Natural killer cell (primary cell): ENCODE data around the gene ZNF766. TPM values are rescaled to one million over a fixed set of nuclear protein-coding genes. Genes with fewer than 3 reads are reported as not detected.
A peak's percentile ranks its signal among the peaks of the same experiment; 100 is the strongest.
"Not testable (repeated sequence)": the region's sequence is repeated elsewhere in the genome, so short reads cannot be mapped to it uniquely, and the experiment has no call there.

ENCODE experiments used
- ATAC-seq, 3 donors: fragments of 150-1000 bp in 2 of 3; fragments of 200-7000 bp in 1 of 3; cut with Tn5 transposase; 1 replicate in 1 of 3; 2 replicates in 2 of 3; pipeline ENCODE4 v1.10.0; 2021; ENCODE audit warnings: mild to moderate bottlenecking in 2 of 3, moderate library complexity in 2 of 3
- DNase-seq, 2 donors: peaks; one replicate each; pipeline versions ENCODE4 v3.0.0 to v3.0.0-alpha.2; 2013 to 2021; ENCODE audit warnings: mixed read lengths in 1 of 2
- H3K27ac ChIP-seq: one replicate; pipeline ENCODE4 v1.5.1; 2013; ENCODE audit warnings: mild to moderate bottlenecking, low read length
- H3K27me3 ChIP-seq: one replicate; pipeline ENCODE4 v1.6.1; 2013; ENCODE audit warnings: low read length; ENCODE audit not compliant: control insufficient read depth, insufficient read depth
- H3K36me3 ChIP-seq: one replicate; pipeline ENCODE4 v1.6.1; 2013; ENCODE audit warnings: low read length; ENCODE audit not compliant: control insufficient read depth, insufficient read depth
- H3K4me1 ChIP-seq: one replicate; pipeline ENCODE4 v1.6.1; 2013; ENCODE audit warnings: low read length; ENCODE audit not compliant: control insufficient read depth, insufficient read depth
- H3K4me3 ChIP-seq: one replicate; pipeline ENCODE4 v1.5.1; 2013; ENCODE audit warnings: low read length
- H3K9me3 ChIP-seq: one replicate; pipeline ENCODE4 v1.6.1; 2013; ENCODE audit warnings: low read length; ENCODE audit not compliant: control insufficient read depth, insufficient read depth
- H3K27ac Mint-ChIP-seq, 2 donors: one replicate each; pipeline ENCODE4 v1.8.0; 2022; ENCODE audit warnings: mild to moderate bottlenecking in 2 of 2, mixed read lengths in 2 of 2, moderate library complexity in 1 of 2
- H3K27me3 Mint-ChIP-seq, 2 donors: one replicate each; pipeline ENCODE4 v1.8.0; 2022; ENCODE audit warnings: low read depth in 2 of 2, mixed read lengths in 2 of 2
- H3K36me3 Mint-ChIP-seq: one replicate; pipeline ENCODE4 v1.8.0; 2022; ENCODE audit warnings: mixed read lengths
- H3K4me1 Mint-ChIP-seq, 2 donors: one replicate each; pipeline ENCODE4 v1.8.0; 2022; ENCODE audit warnings: mixed read lengths in 2 of 2
- H3K4me3 Mint-ChIP-seq: one replicate; pipeline ENCODE4 v1.8.0; 2022; ENCODE audit warnings: mild to moderate bottlenecking, moderate library complexity, mixed read lengths
- H3K9me3 Mint-ChIP-seq, 2 donors: one replicate each; pipeline ENCODE4 v1.8.0; 2022; ENCODE audit warnings: mixed read lengths in 2 of 2
- CTCF ChIP-seq: fragments of 200-600 bp; IDR thresholded peaks from one replicate; pipeline ENCODE4 v1.8.0; 2022; ENCODE audit warnings: antibody characterized with exemption
- WGBS: methylation state at CpG from one replicate; pipeline ENCODE4 v1.1.7; 2013; ENCODE audit warnings: missing lambda C conversion rate; ENCODE audit not compliant: insufficient coverage; 5-methylcytosine and 5-hydroxymethylcytosine counted together
- intact Hi-C: fragments of 100-400 bp; cut with micrococcal nuclease; formaldehyde crosslinking; loops from one replicate; pipeline ENCODE4 v1.14.2; 2022
- total RNA-seq, 4 donors: library from RNA; stranded (reverse); fragments of 120-200 nt in 1 of 4; gene quantifications; one replicate each; pipeline versions ENCODE4 v1.2.3 to v1.2.4, GENCODE V29; 2013 to 2022

Gene ZNF766
- total RNA-seq, 3 donors from 2014 or later (not counting 1 experiment from before 2014, with no cell fraction given) = 29.4 to 36.9 (median 32.9) TPM

DNA sequence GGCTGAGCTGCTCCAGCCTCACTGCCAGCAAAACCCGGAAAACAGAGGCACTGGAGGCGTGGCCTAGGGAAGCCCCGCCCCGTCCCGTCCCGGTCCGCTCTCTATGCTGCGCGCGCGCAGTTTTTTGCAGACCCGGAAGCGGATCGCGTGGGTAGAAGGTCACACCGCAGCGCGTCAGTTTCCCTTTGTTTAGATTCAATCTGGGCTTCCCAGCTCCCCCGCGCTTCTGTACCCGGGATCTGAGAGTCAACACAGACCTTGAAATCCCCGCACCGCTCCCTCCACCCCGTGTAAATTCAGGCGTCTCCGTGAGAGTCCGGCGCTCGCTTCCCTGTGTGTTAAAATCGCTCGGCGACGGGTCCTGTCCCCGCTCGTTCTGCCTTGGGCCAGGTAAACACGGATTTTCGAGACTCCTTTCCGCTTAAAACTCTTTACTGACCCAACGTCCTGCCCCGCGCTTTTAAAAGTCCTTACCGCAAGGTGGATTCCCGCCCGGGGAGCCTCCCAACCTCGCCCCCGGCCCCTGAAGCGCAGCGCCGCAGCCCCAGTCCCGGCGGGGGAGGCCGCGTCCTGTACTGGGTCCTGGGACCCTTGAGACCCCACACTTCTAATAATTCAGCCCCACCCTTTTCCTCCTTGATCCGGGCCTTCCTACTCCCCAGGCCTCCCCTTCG is 66.9 kb downstream of the ZNF766 start, which contains the start of gene ZNF610:
Gene ZNF610, plus strand, starts transcription at position 127 of the 674 bp plus-strand sequence. CDS start 12,930 bp downstream, outside the sequence.
- peak within 1 kb of the TSS; percentile 95 for H3K4me3 Mint-ChIP-seq
- H3K27me3 Mint-ChIP-seq = no peaks in the 10 kb centered on the region
- H3K27ac Mint-ChIP-seq = peak within 1 kb of the TSS; percentile 89 to 92
- Histone ChIP-seq H3K4me3 (peak within 1 kb of the TSS; percentile 93), H3K9me3 (peaks cover 32% of the 10 kb centered on the region), H3K4me1 (peaks cover 18% of the 10 kb centered on the region), H3K36me3 (no peaks in the 10 kb centered on the region), H3K27ac (peak within 1 kb of the TSS; percentile 84), H3K27me3 (no peaks in the 10 kb centered on the region)
- DNase-seq (peak; percentile 91 to 92), ATAC-seq (peak; percentile 95 to 99 (median 98))
- H3K4me1 Mint-ChIP-seq = peaks cover 13 to 17% of the 10 kb centered on the region in 2 donors
- intact Hi-C loops = loop anchor here (1.0 to 5.0 kb wide), 3 partner anchors 34 to 164 kb away; partner anchors contain the start of genes ZNF480 and ZNF836
- peaks cover 7 to 14% of the 10 kb centered on the region in 2 donors for H3K9me3 Mint-ChIP-seq
- H3K36me3 Mint-ChIP-seq = peaks cover 26% of the 10 kb centered on the region
- no peak for TF ChIP-seq CTCF
- WGBS = 2% methylated on average over 55 of the region's 55 CpGs

GRCh38 chr19:52336791-52337381 is 67.5 kb downstream of the ZNF766 start:
- peak overlapping the region; percentile 89 to 92 for H3K27ac Mint-ChIP-seq
- peaks cover 26% of the 10 kb centered on the region for H3K9me3 ChIP-seq
- ATAC-seq = no peak

GRCh38 chr19:52339022-52339421 is 69.6 kb downstream of the ZNF766 start:
- Histone ChIP-seq H3K9me3 (peaks cover 12% of the 10 kb centered on the region), H3K4me1 (peaks cover 20% of the 10 kb centered on the region)
- Mint-ChIP-seq H3K4me1 (peaks cover 13 to 22% of the 10 kb centered on the region in 2 donors), H3K27ac (peak overlapping the region in 1 of 2 donors; percentile 52)
- not testable (repeated sequence) for H3K4me3 Mint-ChIP-seq, H3K36me3 Mint-ChIP-seq, ATAC-seq, H3K36me3 ChIP-seq, H3K9me3 Mint-ChIP-seq, H3K27ac ChIP-seq, H3K4me3 ChIP-seq, DNase-seq, H3K27me3 Mint-ChIP-seq, H3K27me3 ChIP-seq
- intact Hi-C loops = loop anchor here (5.0 kb wide), 1 partner anchor 167 kb away; the partner anchor contains the start of gene ZNF836
- WGBS = 87% methylated on average over 3 of the region's 3 CpGs

More at GRCh38 chr19:52336791-52337381, 67.5 kb downstream of the ZNF766 start:
- peak in 1 of 2 donors; percentile 6 for DNase-seq
- intact Hi-C loops = loop anchor here (1.0 to 5.0 kb wide), 3 partner anchors 33 to 165 kb away; partner anchors contain the start of genes ZNF480 and ZNF836
- Mint-ChIP-seq H3K9me3 (peaks cover 5 to 11% of the 10 kb centered on the region in 2 donors), H3K4me3 (peak overlapping the region; percentile 95), H3K27me3 (no peaks in the 10 kb centered on the region), H3K4me1 (peaks cover 13 to 17% of the 10 kb centered on the region in 2 donors), H3K36me3 (peaks cover 20% of the 10 kb centered on the region)
- H3K27ac ChIP-seq = peak overlapping the region; percentile 84
- TF ChIP-seq CTCF = no peak
- 11% methylated on average over 9 of the region's 9 CpGs for WGBS
- H3K27me3 ChIP-seq = no peaks in the 10 kb centered on the region
- H3K4me1 ChIP-seq = peaks cover 18% of the 10 kb centered on the region
- no peaks in the 10 kb centered on the region for H3K36me3 ChIP-seq
- H3K4me3 ChIP-seq = peak overlapping the region; percentile 93

DNA sequence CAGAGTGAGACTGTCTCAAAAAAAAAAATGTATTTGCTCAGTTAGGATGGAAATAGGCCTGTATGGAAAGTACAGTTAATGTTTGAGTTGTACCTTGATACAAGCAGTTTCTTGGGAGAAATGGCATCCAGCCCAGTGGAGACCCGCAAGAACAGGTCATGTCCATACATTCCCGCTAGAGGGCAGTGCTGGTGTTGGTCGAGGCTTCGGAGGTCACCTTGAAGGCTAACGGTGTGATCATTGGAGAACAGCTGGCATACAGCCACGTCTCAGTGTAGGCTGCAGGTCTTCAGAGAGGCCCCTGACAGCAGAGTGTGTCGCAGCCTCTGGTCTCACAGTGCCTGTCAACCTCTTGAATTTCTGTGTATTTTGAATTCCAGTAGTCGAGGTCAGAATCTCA is 74.2 kb downstream of the ZNF766 start:
- peaks cover 0 to 5% of the 10 kb centered on the region in 2 donors for H3K4me1 Mint-ChIP-seq
- no peaks in the 10 kb centered on the region for H3K9me3 Mint-ChIP-seq
- H3K4me1 ChIP-seq = peaks cover 3% of the 10 kb centered on the region
- no peak overlapping the region for H3K4me3 ChIP-seq
- WGBS = 48% methylated on average over 8 of the region's 8 CpGs
- no peaks in the 10 kb centered on the region for H3K36me3 Mint-ChIP-seq
- peak; percentile 63 for TF ChIP-seq CTCF
- no peaks in the 10 kb centered on the region for H3K27me3 ChIP-seq
- H3K27ac Mint-ChIP-seq = no peak overlapping the region
- H3K4me3 Mint-ChIP-seq = no peak overlapping the region
- no peaks in the 10 kb centered on the region for H3K27me3 Mint-ChIP-seq
- intact Hi-C loops = loop anchor here (5.0 kb wide), 1 partner anchor 404 kb away; no protein-coding TSS in a partner anchor
- H3K36me3 ChIP-seq = no peaks in the 10 kb centered on the region
- H3K27ac ChIP-seq = no peak overlapping the region
- ATAC-seq (peak; percentile 72 to 95 (median 91)), DNase-seq (peak; percentile 45 to 77)
- peaks cover 5% of the 10 kb centered on the region for H3K9me3 ChIP-seq
